ENCODE data around the gene LDLRAD4.

LDLRAD4 gene

GRCh38 chr18:13530879-13531387 lies 312.4 kb downstream of the LDLRAD4 start:
- no peak for TF ChIP-seq FOXM1 (IDR thresholded peaks at IDR 0.05; ENCODE audit: borderline replicate concordance, low read depth)
- no peak for TF ChIP-seq REST (IDR thresholded peaks at IDR 0.05; ENCODE audit: low read depth)
- TF ChIP-seq RAD21 (IDR thresholded peaks at IDR 0.05; ENCODE audit: low read depth) = peak; percentile 73
- TF ChIP-seq, protein P1, sequence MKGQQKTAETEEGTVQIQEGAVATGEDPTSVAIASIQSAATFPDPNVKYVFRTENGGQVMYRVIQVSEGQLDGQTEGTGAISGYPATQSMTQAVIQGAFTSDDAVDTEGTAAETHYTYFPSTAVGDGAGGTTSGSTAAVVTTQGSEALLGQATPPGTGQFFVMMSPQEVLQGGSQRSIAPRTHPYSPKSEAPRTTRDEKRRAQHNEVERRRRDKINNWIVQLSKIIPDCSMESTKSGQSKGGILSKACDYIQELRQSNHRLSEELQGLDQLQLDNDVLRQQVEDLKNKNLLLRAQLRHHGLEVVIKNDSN (IDR thresholded peaks at IDR 0.05) = no peak
- TF ChIP-seq YY1 (IDR thresholded peaks at IDR 0.05; ENCODE audit: low read depth) = no peak
- no peak for TF ChIP-seq TCF12 (IDR thresholded peaks at IDR 0.05; ENCODE audit: low read depth)
- no peak for TF ChIP-seq EGR1 (IDR thresholded peaks at IDR 0.05)

DNA sequence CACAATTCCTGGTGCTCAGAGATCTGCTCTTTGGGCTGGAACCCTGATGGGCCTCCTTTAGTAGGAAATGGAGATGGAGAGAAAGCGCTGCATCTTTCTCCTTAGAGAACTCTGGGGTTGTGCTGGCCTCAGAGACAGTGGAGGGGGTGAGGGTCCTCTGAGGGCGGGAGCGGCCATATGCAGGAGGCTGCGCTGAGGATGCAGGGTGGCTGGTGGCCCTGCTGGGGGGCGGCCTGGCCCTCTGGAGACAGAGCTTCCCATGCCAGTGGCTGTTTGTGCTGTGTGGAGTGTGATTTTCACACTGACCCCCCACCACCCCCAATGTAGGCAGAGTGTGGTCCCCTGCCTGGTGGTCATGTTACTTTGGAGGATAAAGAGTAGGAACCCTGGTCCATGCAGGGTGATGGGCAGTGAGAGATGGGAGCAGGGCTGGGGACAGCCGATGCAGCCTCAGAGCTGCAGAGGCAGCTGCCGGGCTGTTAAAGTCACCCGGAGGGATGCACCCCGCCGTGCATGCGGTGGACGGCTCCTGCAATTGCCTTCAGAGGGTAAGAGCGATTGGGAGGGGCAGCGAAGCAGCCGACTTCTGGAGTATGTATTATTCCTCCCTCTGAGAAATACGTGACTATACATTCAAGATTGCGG lies 313.2 kb downstream of the LDLRAD4 start:
- TF ChIP-seq RAD21 (IDR thresholded peaks at IDR 0.05; ENCODE audit: low read depth) = no peak
- TF ChIP-seq, protein P1 (IDR thresholded peaks at IDR 0.05) = no peak
- TF ChIP-seq TEAD4 (IDR thresholded peaks at IDR 0.05) = no peak
- no peak for TF ChIP-seq TAF1 (IDR thresholded peaks at IDR 0.05; ENCODE audit: low read depth)
- TF ChIP-seq, protein P2, sequence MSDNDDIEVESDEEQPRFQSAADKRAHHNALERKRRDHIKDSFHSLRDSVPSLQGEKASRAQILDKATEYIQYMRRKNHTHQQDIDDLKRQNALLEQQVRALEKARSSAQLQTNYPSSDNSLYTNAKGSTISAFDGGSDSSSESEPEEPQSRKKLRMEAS (IDR thresholded peaks at IDR 0.05) = no peak
- TF ChIP-seq FOXM1 (IDR thresholded peaks at IDR 0.05; ENCODE audit: borderline replicate concordance, low read depth) = no peak
- no peak for TF ChIP-seq NFIC (IDR thresholded peaks at IDR 0.05)
- TF ChIP-seq REST (IDR thresholded peaks at IDR 0.05; ENCODE audit: low read depth) = no peak
- TF ChIP-seq CEBPB (IDR thresholded peaks at IDR 0.05) = no peak
- TF ChIP-seq TCF12 (IDR thresholded peaks at IDR 0.05; ENCODE audit: low read depth) = no peak
- no peak for TF ChIP-seq EGR1 (IDR thresholded peaks at IDR 0.05)
- TF ChIP-seq ZBTB7A (IDR thresholded peaks at IDR 0.05; ENCODE audit: low read depth) = no peak
- TF ChIP-seq EP300 (IDR thresholded peaks at IDR 0.05; ENCODE audit: borderline replicate concordance) = no peak
- TF ChIP-seq CREB1 (IDR thresholded peaks at IDR 0.05; ENCODE audit: low read depth) = no peak
- TF ChIP-seq YY1 (IDR thresholded peaks at IDR 0.05; ENCODE audit: low read depth) = no peak

- TF ChIP-seq ZBTB7A (IDR thresholded peaks at IDR 0.05; ENCODE audit: low read depth) = no peak
- TF ChIP-seq, protein P2 (IDR thresholded peaks at IDR 0.05) = no peak
- TF ChIP-seq CEBPB (IDR thresholded peaks at IDR 0.05) = no peak
Measured at GRCh38 chr18:13532406-13533075, 314.0 kb downstream of the LDLRAD4 start.

GRCh38 chr18:13534631-13535030 lies 316.1 kb downstream of the LDLRAD4 start:
- TF ChIP-seq YY1 (IDR thresholded peaks at IDR 0.05; ENCODE audit: low read depth) (no peak), EP300 (IDR thresholded peaks at IDR 0.05; ENCODE audit: borderline replicate concordance) (no peak), TAF1 (IDR thresholded peaks at IDR 0.05; ENCODE audit: low read depth) (no peak), FOXM1 (IDR thresholded peaks at IDR 0.05; ENCODE audit: borderline replicate concordance, low read depth) (no peak), CREB1 (IDR thresholded peaks at IDR 0.05; ENCODE audit: low read depth) (no peak), RAD21 (IDR thresholded peaks at IDR 0.05; ENCODE audit: low read depth) (no peak), EGR1 (IDR thresholded peaks at IDR 0.05) (no peak), ZBTB7A (IDR thresholded peaks at IDR 0.05; ENCODE audit: low read depth) (no peak), NFIC (IDR thresholded peaks at IDR 0.05) (no peak), TEAD4 (IDR thresholded peaks at IDR 0.05) (no peak), REST (IDR thresholded peaks at IDR 0.05; ENCODE audit: low read depth) (no peak), TCF12 (IDR thresholded peaks at IDR 0.05; ENCODE audit: low read depth) (no peak), CEBPB (IDR thresholded peaks at IDR 0.05) (no peak)
- TF ChIP-seq, protein P2 (IDR thresholded peaks at IDR 0.05) = no peak
- TF ChIP-seq, protein P1 (IDR thresholded peaks at IDR 0.05) = no peak
